ENCODE measurements around the gene ZDHHC4.
"Not testable (repeated sequence)": the region's sequence is repeated elsewhere in the genome, so short reads cannot be mapped to it uniquely, and the experiment has no call there.

Gene ZDHHC4

DNA sequence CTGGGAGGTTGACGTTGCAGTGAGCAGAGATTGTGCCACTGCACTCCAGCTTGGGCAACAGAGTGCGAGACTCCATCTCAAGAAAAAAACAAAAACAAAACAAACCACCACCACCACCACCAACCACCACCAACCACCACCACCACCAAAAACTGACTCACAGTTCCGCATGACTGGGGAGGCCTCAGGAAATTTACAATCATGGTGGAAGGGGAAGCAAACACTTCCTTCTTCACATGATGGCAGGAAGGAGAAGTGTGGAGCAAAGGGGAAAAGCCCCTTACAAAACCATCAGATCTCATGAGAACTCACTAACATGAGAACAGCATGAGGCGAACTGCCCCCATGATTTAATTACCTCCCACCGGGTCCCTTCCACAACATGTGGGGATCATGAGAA is 57.7 kb downstream of the ZDHHC4 start:
- not testable (repeated sequence) for DNase-seq (ENCODE audit: low read depth)

DNA sequence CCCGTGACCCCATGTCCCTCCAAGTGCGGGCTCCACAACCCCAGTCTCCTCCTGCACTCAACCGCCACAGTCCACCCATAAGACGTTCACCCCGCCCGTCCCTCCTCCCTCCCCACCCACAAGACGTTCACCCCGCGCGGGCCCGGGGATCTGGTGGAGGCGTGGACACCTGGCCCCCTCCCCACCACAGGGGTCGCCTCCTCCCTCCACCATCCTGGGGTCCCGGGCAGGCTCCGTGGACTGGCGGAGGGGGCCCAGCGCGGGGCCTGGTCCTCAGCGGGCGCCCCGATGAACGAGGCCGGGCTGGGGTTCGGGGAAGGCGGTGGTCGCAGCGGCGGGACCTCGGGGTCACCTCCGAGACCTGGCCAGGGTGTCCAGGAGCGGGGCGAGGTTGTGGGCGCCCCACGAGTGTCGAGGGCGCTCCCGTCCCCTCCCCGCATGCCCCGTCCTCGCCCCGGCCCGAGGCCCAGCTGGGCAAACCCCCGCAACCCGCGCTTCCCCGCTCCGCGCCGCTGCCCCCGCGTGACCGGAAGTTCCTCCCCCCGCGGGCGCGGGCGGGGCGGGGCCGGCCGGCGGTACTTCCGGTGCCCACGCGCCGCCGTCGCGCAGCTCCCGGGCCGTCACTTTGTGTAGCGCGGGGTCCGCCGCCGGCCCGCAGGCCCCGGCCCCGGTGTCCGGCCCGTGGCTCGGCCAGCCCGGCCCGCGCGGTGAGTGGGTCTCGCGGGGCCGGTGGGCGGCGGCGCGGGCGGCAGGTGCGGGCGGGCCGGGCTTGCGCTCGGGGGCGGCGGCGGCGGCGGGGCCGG is 59.7 kb downstream of the ZDHHC4 start, which contains the start of gene ZNF316:
TSS of gene ZNF316 (plus strand) at position 578 of the 803 bp plus-strand sequence. CDS start 5,092 bp downstream, outside the sequence.
- DNase-seq (ENCODE audit: low read depth) = no peak

DNA sequence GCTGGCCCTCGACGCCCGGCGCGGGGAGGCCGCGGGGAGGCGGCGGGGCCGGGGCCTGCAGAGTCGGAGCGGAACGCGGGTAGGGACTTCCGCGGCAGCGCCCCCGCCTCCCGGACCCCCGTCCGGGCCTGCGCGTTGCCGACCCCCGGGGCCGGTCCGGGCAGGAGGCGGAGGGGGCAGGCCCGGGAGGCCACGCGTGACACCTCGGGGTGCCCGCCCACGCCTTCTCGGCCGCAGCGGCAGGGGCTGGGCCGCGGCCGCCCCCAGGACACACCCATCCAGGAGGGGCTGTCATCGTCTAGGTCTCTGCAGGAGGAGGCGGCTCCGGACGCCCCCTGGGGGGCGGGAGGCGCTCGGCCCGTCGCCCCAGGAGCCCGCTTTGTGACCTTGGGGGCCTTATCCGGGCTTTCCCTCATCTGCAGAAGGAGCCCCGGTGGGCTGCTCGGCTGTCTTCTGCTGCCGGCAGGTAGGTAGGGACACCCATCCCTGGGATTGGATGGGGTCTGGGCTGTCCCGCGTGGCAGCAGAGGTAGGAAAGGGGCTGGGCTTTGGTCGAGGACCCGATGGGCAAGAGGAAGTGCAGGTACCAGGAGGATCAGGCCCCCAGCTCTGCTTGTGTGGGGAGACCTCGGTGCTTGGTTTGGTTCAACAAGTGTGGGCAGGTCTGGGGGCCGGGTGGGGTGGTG is 60.4 kb downstream of the ZDHHC4 start:
- DNase-seq (ENCODE audit: low read depth) = no peak
